ENCODE results near the gene PDE4B. TPM values are rescaled to one million over a fixed set of nuclear protein-coding genes. Genes with fewer than 3 reads are reported as not detected.
"Not testable (repeated sequence)": the region's sequence is repeated elsewhere in the genome, so short reads cannot be mapped to it uniquely, and the experiment has no call there.

The PDE4B gene
- polyA plus RNA-seq, 1 donor, result 9.3 TPM

DNA sequence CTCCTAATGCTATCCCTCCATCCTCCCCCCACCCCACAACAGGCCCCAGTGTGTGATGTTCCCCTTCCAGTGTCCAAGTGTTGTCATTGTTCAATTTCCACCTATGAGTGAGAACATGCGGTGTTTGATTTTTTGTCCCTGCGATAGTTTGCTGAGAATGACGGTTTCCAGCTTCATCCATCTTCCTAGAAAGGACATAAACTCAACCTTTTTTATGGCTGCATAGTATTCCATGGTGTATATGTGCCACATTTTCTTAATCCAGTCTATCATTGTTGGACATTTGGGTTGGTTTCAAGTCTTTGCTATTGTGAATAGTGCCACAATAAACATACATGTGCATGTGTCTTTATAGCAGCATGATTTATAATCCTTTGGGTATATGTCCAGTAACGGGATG is 308.3 kb downstream of the PDE4B start:
- 96% methylated on average over 3 of the region's 4 CpGs for WGBS (ENCODE audit: insufficient coverage, low lambda C conversion rate)

DNA sequence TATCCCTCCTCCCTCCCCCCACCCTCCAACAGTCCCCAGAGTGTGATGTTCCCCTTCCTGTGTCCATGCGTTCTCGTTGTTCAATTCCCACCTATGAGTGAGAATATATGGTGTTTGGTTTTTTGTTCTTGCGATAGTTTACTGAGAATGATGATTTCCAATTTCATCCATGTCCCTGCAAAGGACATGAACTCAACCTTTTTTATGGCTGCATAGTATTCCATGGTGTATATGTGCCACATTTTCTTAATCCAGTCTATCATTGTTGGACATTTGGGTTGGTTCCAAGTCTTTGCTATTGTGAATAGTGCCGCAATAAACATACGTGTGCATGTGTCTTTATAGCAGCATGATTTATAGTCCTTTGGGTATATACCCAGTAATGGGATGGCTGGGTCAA is 311.4 kb downstream of the PDE4B start:
- H3K27me3 ChIP-seq (ENCODE audit: control insufficient read depth, insufficient read depth, low read length); H3K4me3 ChIP-seq (ENCODE audit: low read length); H3K9me3 ChIP-seq (ENCODE audit: control insufficient read depth, low read depth, low read length); H3K4me1 ChIP-seq (ENCODE audit: control insufficient read depth, insufficient read depth, low read length); H3K27ac ChIP-seq (ENCODE audit: low read length); DNase-seq; H3K36me3 ChIP-seq (ENCODE audit: control insufficient read depth, insufficient read depth, low read length): not testable (repeated sequence)
- no CpG with 5 or more reads among the region's 5 CpGs for WGBS (ENCODE audit: insufficient coverage, low lambda C conversion rate)

More for the DNA sequence above, 308.3 kb downstream of the PDE4B start:
- not testable (repeated sequence) for DNase-seq; H3K4me3 ChIP-seq (ENCODE audit: low read length); H3K9me3 ChIP-seq (ENCODE audit: control insufficient read depth, low read depth, low read length); H3K36me3 ChIP-seq (ENCODE audit: control insufficient read depth, insufficient read depth, low read length); H3K4me1 ChIP-seq (ENCODE audit: control insufficient read depth, insufficient read depth, low read length); H3K27me3 ChIP-seq (ENCODE audit: control insufficient read depth, insufficient read depth, low read length); H3K27ac ChIP-seq (ENCODE audit: low read length)

DNA sequence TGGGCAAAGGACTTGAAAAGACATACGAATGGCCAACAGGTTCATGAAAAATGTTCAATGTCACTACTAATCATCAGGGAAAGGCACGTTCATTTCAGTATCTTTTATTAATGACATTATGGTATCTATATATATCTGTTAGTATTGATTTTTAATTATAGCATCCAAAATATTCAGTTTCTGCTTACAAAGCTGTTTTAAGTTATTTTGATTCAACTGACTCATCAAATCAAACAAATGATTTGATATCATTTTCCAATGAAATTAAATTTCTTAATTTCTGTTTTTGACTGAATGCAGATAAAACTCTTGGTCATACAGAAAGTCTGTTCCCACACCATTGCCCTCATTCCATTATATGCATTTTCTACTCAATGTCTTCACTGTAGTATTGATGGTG is 315.9 kb downstream of the PDE4B start:
- H3K27me3 ChIP-seq (ENCODE audit: control insufficient read depth, insufficient read depth, low read length), result no peaks in the 10 kb centered on the region
- 94% methylated on average over 2 of the region's 2 CpGs for WGBS (ENCODE audit: insufficient coverage, low lambda C conversion rate)

DNA sequence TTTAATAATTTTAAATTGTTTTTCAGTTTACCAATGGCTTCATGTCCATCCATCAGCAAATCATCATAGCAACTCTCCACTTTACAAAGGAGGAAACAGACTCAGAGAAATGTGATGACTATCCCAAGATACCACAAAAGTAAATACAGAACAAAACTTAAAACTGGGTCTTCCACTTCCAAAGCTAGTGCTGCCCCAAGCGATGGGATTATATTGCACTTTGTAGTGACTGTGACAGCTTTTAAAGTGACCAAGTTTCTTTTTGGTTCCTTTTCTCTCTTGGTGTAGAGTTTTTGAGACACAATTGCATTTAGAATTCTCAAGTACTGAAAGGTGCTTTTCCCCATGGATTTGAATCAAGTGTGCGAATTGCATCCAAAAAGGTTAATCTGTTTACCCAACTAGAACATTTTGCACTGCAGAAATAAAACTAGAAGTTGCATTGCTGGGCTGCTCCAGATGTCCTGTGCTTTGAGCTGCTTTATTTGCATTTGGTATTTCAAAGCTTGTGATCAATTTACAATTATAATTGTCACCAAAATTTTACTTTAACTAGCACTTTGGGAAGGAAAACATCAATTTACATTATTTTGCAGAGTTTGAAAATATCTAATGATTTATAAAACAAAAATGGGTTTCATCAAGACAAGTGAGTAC is 320.2 kb downstream of the PDE4B start:
- WGBS (ENCODE audit: insufficient coverage, low lambda C conversion rate), result no CpG with 5 or more reads among the region's 2 CpGs

More for the DNA sequence above, 315.9 kb downstream of the PDE4B start:
- H3K4me1 ChIP-seq (ENCODE audit: control insufficient read depth, insufficient read depth, low read length), result no peaks in the 10 kb centered on the region
- H3K27ac ChIP-seq (ENCODE audit: low read length), result no peak overlapping the region
- no peaks in the 10 kb centered on the region for H3K9me3 ChIP-seq (ENCODE audit: control insufficient read depth, low read depth, low read length)
- no peak overlapping the region for H3K4me3 ChIP-seq (ENCODE audit: low read length)
- no peaks in the 10 kb centered on the region for H3K36me3 ChIP-seq (ENCODE audit: control insufficient read depth, insufficient read depth, low read length)
- no peak for DNase-seq

DNA sequence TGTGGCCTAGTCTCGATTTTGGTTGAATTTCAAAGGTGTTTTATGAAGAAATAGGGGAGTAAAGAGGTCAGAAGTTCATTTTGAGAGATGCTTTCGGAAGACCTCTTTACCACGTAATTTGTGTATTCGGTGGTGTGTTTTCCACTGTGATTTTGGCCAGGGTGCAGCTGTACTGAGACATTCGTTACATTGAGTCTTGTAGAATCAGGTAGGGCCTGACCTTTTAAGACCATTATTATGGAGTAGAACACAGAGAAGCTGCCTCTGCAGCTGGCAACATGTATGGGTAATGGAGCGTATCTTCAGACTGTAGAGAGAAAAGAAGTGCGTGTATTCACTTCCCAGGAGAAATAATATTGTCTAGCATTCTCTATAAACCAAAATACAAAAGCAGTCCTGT is 326.5 kb downstream of the PDE4B start:
- 94% methylated on average over 3 of the region's 7 CpGs for WGBS (ENCODE audit: insufficient coverage, low lambda C conversion rate)
- DNase-seq, result no peak
- Histone ChIP-seq H3K9me3 (ENCODE audit: control insufficient read depth, low read depth, low read length) (no peaks in the 10 kb centered on the region), H3K4me1 (ENCODE audit: control insufficient read depth, insufficient read depth, low read length) (no peaks in the 10 kb centered on the region), H3K36me3 (ENCODE audit: control insufficient read depth, insufficient read depth, low read length) (no peaks in the 10 kb centered on the region), H3K27me3 (ENCODE audit: control insufficient read depth, insufficient read depth, low read length) (no peaks in the 10 kb centered on the region), H3K27ac (ENCODE audit: low read length) (no peak overlapping the region), H3K4me3 (ENCODE audit: low read length) (no peak overlapping the region)

More for the DNA sequence above, 320.2 kb downstream of the PDE4B start:
- Histone ChIP-seq H3K27ac (ENCODE audit: low read length) (no peak overlapping the region), H3K27me3 (ENCODE audit: control insufficient read depth, insufficient read depth, low read length) (no peaks in the 10 kb centered on the region), H3K4me1 (ENCODE audit: control insufficient read depth, insufficient read depth, low read length) (no peaks in the 10 kb centered on the region), H3K36me3 (ENCODE audit: control insufficient read depth, insufficient read depth, low read length) (no peaks in the 10 kb centered on the region), H3K9me3 (ENCODE audit: control insufficient read depth, low read depth, low read length) (no peaks in the 10 kb centered on the region), H3K4me3 (ENCODE audit: low read length) (no peak overlapping the region)
- no peak for DNase-seq

DNA sequence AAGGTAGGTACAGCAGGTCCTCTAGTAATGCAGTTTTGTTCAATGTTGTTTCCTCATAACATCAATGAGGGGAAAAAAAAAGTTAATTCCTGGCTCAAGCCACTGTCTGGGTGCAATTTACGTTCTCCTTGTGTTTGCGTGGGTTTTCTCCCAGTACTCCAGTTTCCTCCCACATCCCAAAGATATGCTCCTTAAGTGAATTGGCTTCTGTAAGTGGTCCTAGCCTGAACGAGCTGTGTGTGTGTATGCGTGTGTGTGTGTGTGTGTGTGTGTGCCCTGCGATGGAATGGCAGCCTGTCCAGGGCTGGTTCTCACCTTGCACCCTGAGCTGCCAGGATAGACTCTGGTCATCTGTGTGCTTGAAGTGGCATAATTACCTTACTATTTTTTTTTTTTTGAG is 332.0 kb downstream of the PDE4B start:
- no peaks in the 10 kb centered on the region for H3K4me1 ChIP-seq (ENCODE audit: control insufficient read depth, insufficient read depth, low read length)
- H3K4me3 ChIP-seq (ENCODE audit: low read length), result no peak overlapping the region
- no peaks in the 10 kb centered on the region for H3K36me3 ChIP-seq (ENCODE audit: control insufficient read depth, insufficient read depth, low read length)
- no peak for DNase-seq
- WGBS (ENCODE audit: insufficient coverage, low lambda C conversion rate), result no CpG with 5 or more reads among the region's 5 CpGs
- H3K27me3 ChIP-seq (ENCODE audit: control insufficient read depth, insufficient read depth, low read length), result no peaks in the 10 kb centered on the region
- H3K27ac ChIP-seq (ENCODE audit: low read length), result no peak overlapping the region
- H3K9me3 ChIP-seq (ENCODE audit: control insufficient read depth, low read depth, low read length), result no peaks in the 10 kb centered on the region

DNA sequence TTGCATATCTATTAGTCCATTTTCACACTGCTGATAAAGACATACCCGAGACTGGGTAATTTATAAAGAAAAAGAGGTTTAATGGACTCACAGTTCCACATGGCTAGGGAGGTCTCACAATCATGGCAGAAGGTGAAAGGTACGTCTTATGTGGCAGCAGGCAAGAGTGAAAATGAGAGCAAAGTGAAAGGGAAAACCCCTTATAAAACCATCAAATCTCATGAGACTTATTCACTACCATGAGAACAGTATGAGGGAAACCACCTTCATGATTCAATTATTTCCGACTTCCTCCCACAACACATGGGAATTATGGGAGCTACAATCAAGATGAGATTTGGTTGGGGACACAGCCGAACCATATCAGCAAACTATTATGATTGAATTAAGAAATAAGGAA is 335.9 kb downstream of the PDE4B start:
- H3K4me1 ChIP-seq (ENCODE audit: control insufficient read depth, insufficient read depth, low read length); H3K9me3 ChIP-seq (ENCODE audit: control insufficient read depth, low read depth, low read length); H3K4me3 ChIP-seq (ENCODE audit: low read length); H3K36me3 ChIP-seq (ENCODE audit: control insufficient read depth, insufficient read depth, low read length); H3K27me3 ChIP-seq (ENCODE audit: control insufficient read depth, insufficient read depth, low read length); H3K27ac ChIP-seq (ENCODE audit: low read length); DNase-seq: not testable (repeated sequence)
- WGBS (ENCODE audit: insufficient coverage, low lambda C conversion rate), result 70% methylated on average over 2 of the region's 4 CpGs

DNA sequence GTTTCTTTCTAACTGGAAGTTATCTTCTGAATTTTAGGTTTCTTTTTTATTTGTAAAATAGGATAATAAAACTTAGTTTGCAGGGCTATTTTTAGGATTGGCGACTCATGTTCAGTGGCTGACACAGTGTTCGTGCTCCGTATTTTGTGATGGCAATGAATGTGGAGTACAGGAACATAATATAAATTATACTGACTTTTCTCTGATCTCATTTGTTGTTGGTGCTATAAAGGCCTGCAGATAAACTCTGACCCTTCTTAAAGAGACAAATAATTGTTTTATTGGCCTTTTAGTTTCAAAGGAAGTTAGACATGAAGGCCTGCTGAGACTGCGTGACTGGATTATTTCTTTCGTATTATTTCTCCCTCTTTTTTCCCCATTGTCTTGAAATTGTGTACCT is 339.6 kb downstream of the PDE4B start:
- DNase-seq, result no peak

DNA sequence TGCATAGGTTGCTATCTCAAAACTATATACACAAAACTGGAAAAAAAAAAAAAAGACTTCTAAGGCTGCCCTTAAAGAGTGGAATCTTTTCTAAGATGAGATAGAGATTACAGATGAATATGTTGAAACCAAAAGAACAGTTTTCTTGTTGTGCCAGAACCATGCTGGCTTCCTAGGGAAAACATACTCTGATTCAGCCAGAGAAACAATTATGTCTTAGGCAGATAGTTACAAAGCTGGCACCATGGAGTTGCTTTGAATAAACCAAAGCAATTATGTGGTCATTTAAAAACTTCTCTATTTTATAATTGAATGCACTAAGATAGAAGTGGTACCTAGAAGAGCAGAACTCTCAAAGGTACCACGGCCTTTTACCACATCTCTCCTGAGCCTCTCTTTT is 341.3 kb downstream of the PDE4B start:
- H3K36me3 ChIP-seq (ENCODE audit: control insufficient read depth, insufficient read depth, low read length), result no peaks in the 10 kb centered on the region
- H3K4me3 ChIP-seq (ENCODE audit: low read length), result no peak overlapping the region
- H3K27ac ChIP-seq (ENCODE audit: low read length), result no peak overlapping the region
- no peaks in the 10 kb centered on the region for H3K27me3 ChIP-seq (ENCODE audit: control insufficient read depth, insufficient read depth, low read length)
- H3K9me3 ChIP-seq (ENCODE audit: control insufficient read depth, low read depth, low read length), result no peaks in the 10 kb centered on the region
- H3K4me1 ChIP-seq (ENCODE audit: control insufficient read depth, insufficient read depth, low read length), result no peaks in the 10 kb centered on the region
- WGBS (ENCODE audit: insufficient coverage, low lambda C conversion rate), result 100% methylated on average over 1 of the region's 1 CpG
- no peak for DNase-seq

More for the DNA sequence above, 339.6 kb downstream of the PDE4B start:
- no peaks in the 10 kb centered on the region for H3K4me1 ChIP-seq (ENCODE audit: control insufficient read depth, insufficient read depth, low read length)
- no peak overlapping the region for H3K4me3 ChIP-seq (ENCODE audit: low read length)
- H3K27me3 ChIP-seq (ENCODE audit: control insufficient read depth, insufficient read depth, low read length), result no peaks in the 10 kb centered on the region
- H3K27ac ChIP-seq (ENCODE audit: low read length), result no peak overlapping the region
- H3K36me3 ChIP-seq (ENCODE audit: control insufficient read depth, insufficient read depth, low read length), result no peaks in the 10 kb centered on the region
- H3K9me3 ChIP-seq (ENCODE audit: control insufficient read depth, low read depth, low read length), result no peaks in the 10 kb centered on the region
- WGBS (ENCODE audit: insufficient coverage, low lambda C conversion rate), result 50% methylated on average over 5 of the region's 5 CpGs

DNA sequence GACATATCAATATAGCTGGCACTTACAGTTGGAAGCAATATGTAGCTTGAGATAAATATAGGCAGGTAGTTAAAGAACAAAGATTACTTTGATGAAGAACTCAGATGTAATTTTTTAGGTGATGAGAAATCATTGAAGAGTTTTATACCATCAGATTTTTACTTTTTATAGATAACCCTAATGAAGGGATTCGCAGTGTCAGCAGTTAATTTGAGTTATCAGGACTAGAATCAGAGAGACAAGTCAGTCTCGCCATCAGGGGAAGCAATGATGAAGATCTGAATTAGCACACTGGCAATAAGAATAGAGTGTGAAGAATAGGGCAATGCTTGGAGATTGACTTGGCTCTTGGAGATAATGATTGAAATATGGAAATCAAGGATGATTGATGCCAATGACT is 342.5 kb downstream of the PDE4B start:
- Histone ChIP-seq H3K9me3 (ENCODE audit: control insufficient read depth, low read depth, low read length) (no peaks in the 10 kb centered on the region), H3K27me3 (ENCODE audit: control insufficient read depth, insufficient read depth, low read length) (no peaks in the 10 kb centered on the region), H3K36me3 (ENCODE audit: control insufficient read depth, insufficient read depth, low read length) (no peaks in the 10 kb centered on the region), H3K4me3 (ENCODE audit: low read length) (no peak overlapping the region), H3K4me1 (ENCODE audit: control insufficient read depth, insufficient read depth, low read length) (no peaks in the 10 kb centered on the region), H3K27ac (ENCODE audit: low read length) (no peak overlapping the region)
- no CpG with 5 or more reads among the region's 2 CpGs for WGBS (ENCODE audit: insufficient coverage, low lambda C conversion rate)
- DNase-seq, result no peak

DNA sequence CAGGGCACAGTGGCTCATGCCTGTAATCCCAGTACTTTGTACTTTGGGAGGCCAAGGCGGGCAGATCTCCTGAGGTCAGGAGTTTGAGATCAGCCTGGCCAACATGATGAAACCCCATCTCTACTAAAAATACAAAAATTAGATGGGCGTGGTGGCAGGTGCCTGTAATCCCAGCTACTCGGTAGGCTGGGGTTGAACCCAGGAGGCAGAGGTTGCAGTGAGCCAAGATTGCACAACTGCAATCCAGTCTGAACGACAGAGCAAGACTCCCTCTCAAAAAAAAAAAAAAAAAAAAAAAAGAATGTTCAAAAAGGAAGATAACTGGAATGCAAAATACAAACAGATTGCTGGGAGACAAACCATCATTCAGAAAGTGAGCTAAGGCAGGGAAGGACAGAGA is 343.7 kb downstream of the PDE4B start:
- H3K4me1 ChIP-seq (ENCODE audit: control insufficient read depth, insufficient read depth, low read length); H3K9me3 ChIP-seq (ENCODE audit: control insufficient read depth, low read depth, low read length); H3K27ac ChIP-seq (ENCODE audit: low read length); H3K27me3 ChIP-seq (ENCODE audit: control insufficient read depth, insufficient read depth, low read length); DNase-seq; H3K4me3 ChIP-seq (ENCODE audit: low read length); H3K36me3 ChIP-seq (ENCODE audit: control insufficient read depth, insufficient read depth, low read length): not testable (repeated sequence)
- WGBS (ENCODE audit: insufficient coverage, low lambda C conversion rate), result 80% methylated on average over 1 of the region's 4 CpGs
